22Rv1 (cell line): ENCODE measurements around the gene INPP5D.

Experiments used
- H3K27ac ChIP-seq: fragments of 450-650 bp; 2 replicates; pipeline ENCODE4 v1.5.1; 2017
- ZFX ChIP-seq: fragments of 450-650 bp; IDR thresholded peaks from 2 replicates; pipeline ENCODE4 v1.6.1; 2017; ENCODE audit warnings: antibody characterized with exemption, borderline replicate concordance
- TF ChIP-seq, protein P1 (sequence below): fragments of 450-650 bp; IDR thresholded peaks from 2 replicates; pipeline ENCODE4 v1.5.1; 2017; ENCODE audit warnings: mild to moderate bottlenecking

INPP5D gene

DNA sequence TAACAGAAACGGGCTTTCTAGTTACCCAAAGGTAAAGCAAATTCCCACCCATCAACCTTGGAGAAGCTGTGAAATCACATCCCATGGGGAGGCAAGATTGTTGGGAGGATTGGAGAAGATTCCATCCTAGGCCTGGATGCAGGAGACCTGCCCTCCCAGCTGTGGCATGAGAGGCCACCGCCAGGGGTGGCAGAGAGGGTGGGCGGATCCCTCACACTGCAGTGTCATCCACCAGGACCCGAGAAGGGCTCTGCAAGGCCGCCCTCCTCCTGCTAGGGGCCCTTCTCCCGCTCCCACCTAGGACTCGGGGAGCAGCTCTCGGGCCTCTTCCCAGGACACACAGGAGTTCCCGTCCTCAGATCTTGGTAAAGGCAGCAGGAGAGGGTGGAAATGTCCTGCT is 175.8 kb downstream of the INPP5D start:
- TF ChIP-seq, protein P1, sequence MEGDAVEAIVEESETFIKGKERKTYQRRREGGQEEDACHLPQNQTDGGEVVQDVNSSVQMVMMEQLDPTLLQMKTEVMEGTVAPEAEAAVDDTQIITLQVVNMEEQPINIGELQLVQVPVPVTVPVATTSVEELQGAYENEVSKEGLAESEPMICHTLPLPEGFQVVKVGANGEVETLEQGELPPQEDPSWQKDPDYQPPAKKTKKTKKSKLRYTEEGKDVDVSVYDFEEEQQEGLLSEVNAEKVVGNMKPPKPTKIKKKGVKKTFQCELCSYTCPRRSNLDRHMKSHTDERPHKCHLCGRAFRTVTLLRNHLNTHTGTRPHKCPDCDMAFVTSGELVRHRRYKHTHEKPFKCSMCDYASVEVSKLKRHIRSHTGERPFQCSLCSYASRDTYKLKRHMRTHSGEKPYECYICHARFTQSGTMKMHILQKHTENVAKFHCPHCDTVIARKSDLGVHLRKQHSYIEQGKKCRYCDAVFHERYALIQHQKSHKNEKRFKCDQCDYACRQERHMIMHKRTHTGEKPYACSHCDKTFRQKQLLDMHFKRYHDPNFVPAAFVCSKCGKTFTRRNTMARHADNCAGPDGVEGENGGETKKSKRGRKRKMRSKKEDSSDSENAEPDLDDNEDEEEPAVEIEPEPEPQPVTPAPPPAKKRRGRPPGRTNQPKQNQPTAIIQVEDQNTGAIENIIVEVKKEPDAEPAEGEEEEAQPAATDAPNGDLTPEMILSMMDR: no peak
- no peak for TF ChIP-seq ZFX
- no peak overlapping the region for H3K27ac ChIP-seq

DNA sequence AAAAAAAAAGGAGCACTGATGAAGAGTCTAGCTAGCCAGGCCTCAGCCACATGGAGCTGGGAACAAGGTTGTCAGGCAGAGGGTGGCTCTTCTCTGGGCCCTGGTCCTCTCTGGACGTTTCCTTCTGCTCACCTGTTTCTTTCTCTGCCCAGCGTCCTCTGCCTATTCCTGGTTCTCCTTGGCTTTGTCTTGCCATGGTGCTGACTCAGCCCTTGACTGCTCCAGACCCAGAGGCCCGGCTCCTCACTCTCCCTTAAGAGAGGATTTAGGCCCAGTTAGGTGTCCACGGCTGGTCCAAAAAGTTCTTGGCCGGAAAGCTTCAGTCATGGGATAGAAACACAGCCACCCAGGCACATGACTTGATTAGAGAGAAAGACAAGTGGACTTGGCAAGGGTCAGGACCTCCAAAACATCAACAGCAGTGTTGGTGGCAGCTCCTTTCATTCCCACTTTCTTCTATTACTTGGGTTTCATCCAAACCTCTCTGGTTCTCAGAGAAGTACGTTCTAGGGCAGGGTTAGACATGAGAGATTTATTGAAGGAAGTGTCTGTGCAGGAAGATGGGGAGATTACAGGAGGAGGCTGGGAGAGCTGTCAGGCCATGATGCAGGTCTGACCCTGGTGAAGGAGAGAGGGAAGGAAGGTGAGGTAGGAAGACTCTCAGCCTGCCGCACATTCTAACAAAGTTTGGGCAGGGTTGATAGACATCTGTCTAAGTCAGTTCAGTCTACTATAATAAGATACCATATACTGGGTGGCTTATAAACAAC is 176.9 kb downstream of the INPP5D start:
- no peak for TF ChIP-seq ZFX
- TF ChIP-seq, protein P1: no peak
- H3K27ac ChIP-seq: no peak overlapping the region

DNA sequence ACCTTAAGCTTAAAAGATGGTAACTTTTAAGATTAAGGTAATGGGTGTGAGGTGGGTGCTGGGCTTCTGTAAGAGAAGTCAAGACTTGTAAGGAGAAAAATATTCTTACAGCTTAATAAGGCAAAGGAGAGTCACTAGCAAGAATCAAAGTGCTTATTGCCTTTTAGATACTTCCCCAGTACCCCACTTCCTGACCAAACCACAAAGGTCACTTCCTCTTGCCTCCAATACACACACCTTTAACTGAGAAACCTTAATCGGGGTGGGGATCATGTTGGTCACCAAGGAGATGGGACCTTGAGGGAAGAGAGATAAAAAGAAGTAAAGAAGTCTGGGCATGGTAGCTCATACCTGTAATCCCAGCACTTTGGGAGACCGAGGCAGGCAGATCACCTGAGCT is 180.8 kb downstream of the INPP5D start:
- H3K27ac ChIP-seq: no peak overlapping the region
- TF ChIP-seq ZFX: no peak
- TF ChIP-seq, protein P1: no peak

DNA sequence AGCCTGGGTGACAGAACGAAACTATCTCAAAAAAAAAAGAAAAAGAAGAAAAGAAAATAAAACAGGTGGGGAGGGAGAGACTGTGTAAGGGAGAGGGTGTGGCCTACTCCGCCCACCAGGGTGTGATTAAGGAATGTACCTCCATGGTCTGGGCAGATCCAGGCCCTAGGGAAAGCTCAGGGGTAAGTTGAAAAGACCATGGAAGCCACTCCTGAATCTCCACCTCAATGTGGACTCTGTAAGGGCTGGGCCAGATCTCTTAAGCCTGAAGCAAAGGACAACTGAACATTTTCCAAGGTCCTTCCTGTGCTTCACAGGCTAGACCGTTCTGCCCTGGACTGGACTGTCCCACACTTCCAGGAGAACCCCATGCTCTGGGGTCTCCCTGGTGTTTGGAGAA is 181.7 kb downstream of the INPP5D start:
- no peak overlapping the region for H3K27ac ChIP-seq
- TF ChIP-seq, protein P1: no peak
- no peak for TF ChIP-seq ZFX

DNA sequence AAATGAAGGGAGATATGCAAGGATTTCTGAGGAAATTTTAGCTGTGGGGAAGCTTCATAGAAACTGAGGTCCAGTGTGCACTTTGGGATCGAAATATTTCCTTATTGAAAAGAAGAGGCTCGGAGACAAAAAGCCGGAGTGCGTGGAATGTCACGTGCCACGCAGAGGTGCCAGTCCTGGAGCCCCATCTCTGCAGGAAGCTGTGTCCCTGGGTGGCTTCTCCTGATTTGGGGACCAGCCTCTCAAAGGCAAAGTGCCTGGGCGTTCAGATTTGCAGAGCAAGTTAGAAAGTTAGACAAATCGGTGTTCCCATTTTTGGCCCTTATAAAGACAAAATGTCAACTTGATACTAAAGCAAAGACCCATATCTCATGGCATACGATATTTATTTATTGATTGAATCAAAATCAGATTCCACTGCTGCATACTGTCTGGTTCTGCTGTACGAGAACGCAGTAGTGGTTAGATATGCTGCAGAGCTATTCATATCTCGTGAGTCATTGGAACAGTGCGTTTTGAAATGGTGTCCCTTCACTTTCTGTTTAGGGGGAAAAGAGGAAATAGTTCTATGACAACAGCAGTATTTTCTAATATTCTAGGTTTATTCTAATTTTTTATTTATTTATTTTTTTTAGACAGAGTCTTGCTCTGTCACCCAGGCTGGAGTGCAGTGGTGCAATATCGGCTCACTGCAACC is 182.2 kb downstream of the INPP5D start:
- H3K27ac ChIP-seq: no peak overlapping the region
- TF ChIP-seq, protein P1: no peak

DNA sequence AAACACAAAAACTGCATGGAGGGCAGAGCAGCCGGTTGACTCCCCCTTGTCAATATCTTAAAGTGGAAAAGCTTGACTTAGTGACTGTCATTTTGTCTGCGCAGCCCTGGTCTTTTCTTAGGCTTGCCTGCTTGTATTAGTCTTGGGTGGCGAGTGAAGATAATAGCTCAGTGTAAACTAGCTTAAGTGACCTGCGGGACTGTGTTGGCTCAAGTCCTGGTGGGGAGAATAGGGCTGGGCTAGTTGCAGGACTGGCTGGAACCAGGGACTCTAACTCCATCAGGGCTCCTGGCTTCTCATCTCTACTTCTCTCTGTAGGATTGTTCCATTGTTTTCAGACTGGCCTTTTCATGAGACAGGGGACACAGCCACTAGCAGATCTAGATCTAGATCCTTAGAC is 183.2 kb downstream of the INPP5D start:
- H3K27ac ChIP-seq: no peak overlapping the region
- TF ChIP-seq, protein P1: no peak
- no peak for TF ChIP-seq ZFX

DNA sequence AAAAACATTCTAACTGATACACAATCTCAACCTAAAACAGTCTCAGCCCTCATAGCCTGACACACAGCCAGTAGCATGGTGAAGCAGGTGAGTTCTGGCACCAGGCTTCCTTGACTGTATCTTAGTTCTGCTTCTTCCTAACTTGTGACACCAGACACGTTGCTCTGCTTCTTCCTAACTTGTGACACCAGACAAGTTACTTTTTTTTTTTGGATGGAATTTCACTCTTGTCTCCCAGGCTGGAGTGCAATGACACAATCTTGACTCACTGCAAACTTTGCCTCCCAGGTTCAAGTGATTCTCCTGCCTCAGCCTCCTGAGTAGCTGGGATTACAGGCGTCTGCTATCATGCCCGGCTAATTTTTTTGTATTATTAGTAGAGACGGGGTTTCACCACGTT is 184.7 kb downstream of the INPP5D start:
- TF ChIP-seq ZFX: no peak
- TF ChIP-seq, protein P1: no peak
- no peak overlapping the region for H3K27ac ChIP-seq
